Lower lobe of right lung (tissue), 2 donors: ENCODE results near the gene DPAGT1. TPM values are rescaled to one million over a fixed set of nuclear protein-coding genes. Genes with fewer than 3 reads are reported as not detected.

Experiments
- ATAC-seq, 2 donors: fragments of 200-7000 bp; cut with Tn5 transposase; one replicate each; pipeline ENCODE4 v1.9.1; 2020 to 2022; ENCODE audit warnings: mild to moderate bottlenecking in 2 of 2, moderate library complexity in 2 of 2
- DNase-seq: peaks from one replicate; pipeline ENCODE4 v3.0.0-alpha.2; 2020
- H3K27ac ChIP-seq: fragments of 200-600 bp; one replicate; pipeline ENCODE4 v1.8.0; 2022
- H3K27me3 ChIP-seq: fragments of 200-600 bp; one replicate; pipeline ENCODE4 v1.8.0; 2022; ENCODE audit warnings: low read depth
- H3K36me3 ChIP-seq: fragments of 200-600 bp; one replicate; pipeline ENCODE4 v1.8.0; 2022; ENCODE audit warnings: mild to moderate bottlenecking
- H3K4me1 ChIP-seq: fragments of 200-600 bp; one replicate; pipeline ENCODE4 v1.8.0; 2022
- H3K4me3 ChIP-seq: fragments of 200-600 bp; one replicate; pipeline ENCODE4 v1.8.0; 2022; ENCODE audit warnings: mild to moderate bottlenecking
- H3K9me3 ChIP-seq: fragments of 200-600 bp; one replicate; pipeline ENCODE4 v1.8.0; 2022
- intact Hi-C: fragments of 100-400 bp; cut with DNase I; formaldehyde crosslinking; loops from one replicate; pipeline ENCODE4 v1.11.0; 2022
- total RNA-seq: library from RNA; stranded (reverse); fragmentation: NEBNext Ultra II Directional; extraction: Animal tissue kit (Norgen Biotek cat#: 25700); gene quantifications from one replicate; pipeline ENCODE4 v1.2.1, GENCODE V29; 2021
- TF ChIP-seq, protein P1 (sequence below): fragments of 200-600 bp; IDR thresholded peaks from one replicate; pipeline ENCODE4 v1.8.0; 2022; ENCODE audit warnings: antibody characterized with exemption, mild to moderate bottlenecking
- donor health status: DM: no; HTN: yes; CAD: no; lungs with severe emphysema.

Gene DPAGT1
- total RNA-seq, 1 donor from 2014 or later: 40.6 TPM

GRCh38 chr11:119091966-119092879 lies 9.4 kb downstream of the DPAGT1 start:
- Histone ChIP-seq H3K36me3 (peaks cover 22% of the 10 kb centered on the region), H3K27ac (no peak overlapping the region), H3K4me3 (no peak overlapping the region), H3K9me3 (no peaks in the 10 kb centered on the region), H3K27me3 (no peaks in the 10 kb centered on the region), H3K4me1 (peaks cover 23% of the 10 kb centered on the region)
- TF ChIP-seq, protein P1, sequence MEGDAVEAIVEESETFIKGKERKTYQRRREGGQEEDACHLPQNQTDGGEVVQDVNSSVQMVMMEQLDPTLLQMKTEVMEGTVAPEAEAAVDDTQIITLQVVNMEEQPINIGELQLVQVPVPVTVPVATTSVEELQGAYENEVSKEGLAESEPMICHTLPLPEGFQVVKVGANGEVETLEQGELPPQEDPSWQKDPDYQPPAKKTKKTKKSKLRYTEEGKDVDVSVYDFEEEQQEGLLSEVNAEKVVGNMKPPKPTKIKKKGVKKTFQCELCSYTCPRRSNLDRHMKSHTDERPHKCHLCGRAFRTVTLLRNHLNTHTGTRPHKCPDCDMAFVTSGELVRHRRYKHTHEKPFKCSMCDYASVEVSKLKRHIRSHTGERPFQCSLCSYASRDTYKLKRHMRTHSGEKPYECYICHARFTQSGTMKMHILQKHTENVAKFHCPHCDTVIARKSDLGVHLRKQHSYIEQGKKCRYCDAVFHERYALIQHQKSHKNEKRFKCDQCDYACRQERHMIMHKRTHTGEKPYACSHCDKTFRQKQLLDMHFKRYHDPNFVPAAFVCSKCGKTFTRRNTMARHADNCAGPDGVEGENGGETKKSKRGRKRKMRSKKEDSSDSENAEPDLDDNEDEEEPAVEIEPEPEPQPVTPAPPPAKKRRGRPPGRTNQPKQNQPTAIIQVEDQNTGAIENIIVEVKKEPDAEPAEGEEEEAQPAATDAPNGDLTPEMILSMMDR: no peak
- intact Hi-C loops: no loop called here
- ATAC-seq (no peak), DNase-seq (no peak)

GRCh38 chr11:119091178-119091577 lies 10.5 kb downstream of the DPAGT1 start:
- Histone ChIP-seq H3K4me1 (peaks cover 23% of the 10 kb centered on the region), H3K36me3 (peaks cover 13% of the 10 kb centered on the region), H3K27me3 (no peaks in the 10 kb centered on the region), H3K27ac (no peak overlapping the region), H3K4me3 (no peak overlapping the region), H3K9me3 (no peaks in the 10 kb centered on the region)
- TF ChIP-seq, protein P1: no peak
- ATAC-seq (no peak), DNase-seq (no peak)
- intact Hi-C loops: no loop called here

DNA sequence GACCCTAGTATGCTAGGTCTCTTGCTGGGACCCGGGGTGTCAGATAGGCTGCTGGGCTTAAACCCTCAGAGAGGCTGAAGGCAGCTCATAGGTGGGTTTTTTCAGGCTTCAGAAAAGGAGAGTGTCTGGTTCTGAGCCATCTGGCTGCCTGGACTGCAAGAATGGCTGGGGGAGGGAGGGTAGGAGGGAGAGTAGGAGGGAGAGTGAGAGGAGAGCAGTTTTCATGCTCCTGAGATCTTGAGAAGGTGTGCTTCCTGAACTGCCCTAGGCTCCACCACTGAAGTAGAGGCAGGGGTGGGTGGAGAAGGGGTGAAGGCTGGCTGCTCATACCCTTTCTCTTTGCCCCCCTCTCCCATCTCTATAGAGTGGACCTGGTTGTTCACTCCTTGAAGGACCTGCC lies 12.3 kb downstream of the DPAGT1 start:
- Histone ChIP-seq H3K27ac (no peak overlapping the region), H3K9me3 (no peaks in the 10 kb centered on the region), H3K27me3 (no peaks in the 10 kb centered on the region), H3K36me3 (peaks cover 13% of the 10 kb centered on the region), H3K4me3 (no peak overlapping the region), H3K4me1 (peaks cover 29% of the 10 kb centered on the region)
- ATAC-seq (no peak), DNase-seq (no peak)
- TF ChIP-seq, protein P1: no peak
- intact Hi-C loops: no loop called here

DNA sequence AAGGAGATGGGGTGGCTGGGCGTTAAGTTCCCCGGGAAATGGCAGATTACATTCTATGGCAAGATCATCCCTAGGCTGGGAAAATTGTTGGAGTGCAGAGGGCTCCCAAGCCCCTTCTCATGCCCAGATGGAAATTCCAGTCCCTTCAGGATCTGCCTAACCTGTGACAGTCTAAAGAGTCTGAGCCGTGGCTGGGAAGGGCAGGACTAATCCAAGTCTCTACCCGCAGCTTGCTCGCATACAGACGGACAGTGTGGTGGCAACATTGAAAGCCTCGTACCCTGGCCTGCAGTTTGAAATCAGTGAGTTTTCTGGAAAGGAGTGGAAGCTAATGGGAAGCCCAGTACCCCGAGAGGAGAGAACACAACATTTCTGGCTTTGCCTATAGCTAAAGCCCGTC lies 13.2 kb downstream of the DPAGT1 start:
- no peaks in the 10 kb centered on the region for H3K27me3 ChIP-seq
- peaks cover 13% of the 10 kb centered on the region for H3K36me3 ChIP-seq
- ATAC-seq (no peak), DNase-seq (no peak)
- intact Hi-C loops: no loop called here
- H3K9me3 ChIP-seq: no peaks in the 10 kb centered on the region
- TF ChIP-seq, protein P1: no peak
- H3K27ac ChIP-seq: no peak overlapping the region
- no peak overlapping the region for H3K4me3 ChIP-seq
- H3K4me1 ChIP-seq: peaks cover 24% of the 10 kb centered on the region

DNA sequence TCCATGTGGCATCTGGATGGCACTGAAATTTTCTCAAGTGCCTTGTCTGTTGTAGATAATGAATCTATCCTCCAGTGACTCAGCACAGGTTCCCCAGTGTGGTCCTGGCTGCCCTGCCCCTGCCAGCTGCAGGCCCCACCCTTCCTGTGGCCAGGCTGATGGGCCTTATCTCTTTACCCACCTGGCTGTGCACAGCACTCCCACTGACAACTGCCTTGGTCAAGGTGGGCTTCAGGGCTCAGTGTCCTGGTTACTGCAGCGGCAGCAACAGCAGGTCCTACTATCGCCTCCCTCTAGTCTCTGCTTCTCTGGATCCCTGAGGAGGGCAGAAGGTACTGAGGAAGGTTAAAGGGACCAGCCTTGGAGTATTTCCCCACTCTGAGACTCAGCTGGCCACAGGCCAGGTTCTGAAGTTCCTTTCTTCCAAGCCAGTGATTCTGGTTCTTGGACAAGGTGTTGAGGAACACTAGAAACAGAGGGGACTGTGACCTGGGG lies 13.9 kb downstream of the DPAGT1 start:
- no peak overlapping the region for H3K4me3 ChIP-seq
- no peaks in the 10 kb centered on the region for H3K9me3 ChIP-seq
- TF ChIP-seq, protein P1: no peak
- peaks cover 7% of the 10 kb centered on the region for H3K36me3 ChIP-seq
- peaks cover 18% of the 10 kb centered on the region for H3K4me1 ChIP-seq
- H3K27me3 ChIP-seq: no peaks in the 10 kb centered on the region
- no peak overlapping the region for H3K27ac ChIP-seq
- ATAC-seq: no peak
- DNase-seq: no peak
- intact Hi-C loops: no loop called here
